ENCODE results near the gene TMEM175. TPM values are rescaled to one million over a fixed set of nuclear protein-coding genes. Genes with fewer than 3 reads are reported as not detected.

Gene TMEM175, protein sequence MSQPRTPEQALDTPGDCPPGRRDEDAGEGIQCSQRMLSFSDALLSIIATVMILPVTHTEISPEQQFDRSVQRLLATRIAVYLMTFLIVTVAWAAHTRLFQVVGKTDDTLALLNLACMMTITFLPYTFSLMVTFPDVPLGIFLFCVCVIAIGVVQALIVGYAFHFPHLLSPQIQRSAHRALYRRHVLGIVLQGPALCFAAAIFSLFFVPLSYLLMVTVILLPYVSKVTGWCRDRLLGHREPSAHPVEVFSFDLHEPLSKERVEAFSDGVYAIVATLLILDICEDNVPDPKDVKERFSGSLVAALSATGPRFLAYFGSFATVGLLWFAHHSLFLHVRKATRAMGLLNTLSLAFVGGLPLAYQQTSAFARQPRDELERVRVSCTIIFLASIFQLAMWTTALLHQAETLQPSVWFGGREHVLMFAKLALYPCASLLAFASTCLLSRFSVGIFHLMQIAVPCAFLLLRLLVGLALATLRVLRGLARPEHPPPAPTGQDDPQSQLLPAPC
- 15.1 and 28.1 TPM in 2 replicates for total RNA-seq (2014; rRNA removed; shearing (Covaris generic); ENCODE audit: low replicate concordance)

DNA sequence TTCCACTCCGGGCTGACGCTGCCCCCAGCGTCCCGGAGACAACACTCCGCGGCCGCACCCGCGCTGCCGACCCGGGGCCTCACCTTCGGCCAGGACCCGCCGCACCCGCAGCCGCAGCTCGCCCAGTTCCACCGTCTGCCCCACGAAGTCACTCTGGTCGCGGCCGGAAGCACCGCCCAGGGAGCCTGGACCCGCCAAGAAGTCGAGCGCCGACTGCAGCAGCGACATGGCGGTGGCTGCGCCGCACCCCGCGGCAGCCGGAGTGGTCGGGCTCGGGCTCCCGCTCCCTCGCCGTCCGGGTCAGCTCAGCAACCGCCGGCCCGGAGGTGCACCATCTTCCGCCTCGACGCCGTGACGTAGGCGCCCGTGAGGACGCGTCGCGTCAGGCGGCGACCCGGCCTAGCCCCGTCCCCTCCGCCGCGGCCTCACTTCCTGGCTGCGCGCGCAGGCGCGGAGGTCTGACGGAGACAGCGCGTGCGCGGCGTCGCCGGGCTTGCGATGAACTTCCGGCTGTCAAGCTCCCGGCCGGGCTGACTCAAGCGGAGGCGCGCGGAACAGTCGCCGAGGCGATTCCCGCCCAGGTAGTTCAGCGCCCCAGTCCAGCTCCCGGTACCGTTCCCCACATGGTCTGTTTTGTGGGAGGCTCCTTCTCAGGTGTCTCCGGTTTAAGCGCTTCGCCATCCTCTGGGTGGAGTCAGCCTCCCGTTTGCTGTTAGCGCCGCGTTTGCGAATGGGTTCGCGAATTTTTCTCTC, at the start of gene TMEM175, which contains the start of gene GAK:
Gene TMEM175, plus strand, starts transcription at position 501 of the 753 bp plus-strand sequence. CDS start 15,280 bp downstream, outside the sequence.
Gene GAK, minus strand, starts transcription at position 357 of the 753 bp plus-strand sequence. Its CDS starts 129 bp downstream, at position 228.
- Histone ChIP-seq H4K20me1 (ENCODE audit: insufficient read depth, low read depth, low read length) (peaks cover 32% of the 10 kb centered on the region), H3K9me2 (replicated peaks; ENCODE audit: insufficient read depth, low read length) (no peaks in the 10 kb centered on the region), H3K4me3 (ENCODE audit: low read length) (peak within 1 kb of the TSS; percentile 75), H3K9ac (ENCODE audit: low read length) (peak within 1 kb of the TSS; percentile 97), H3K4me1 (ENCODE audit: low read length) (peaks cover 49% of the 10 kb centered on the region), H3K36me3 (ENCODE audit: insufficient read depth, low read length) (no peaks in the 10 kb centered on the region), H2AFZ (ENCODE audit: low read length) (peak within 1 kb of the TSS; percentile 59; the same call in 1 of the 2 replicates), H3K27me3 (ENCODE audit: low read length) (no peaks in the 10 kb centered on the region), H3K79me2 (ENCODE audit: low read length) (peaks cover 45% of the 10 kb centered on the region), H3K9me3 (ENCODE audit: low read length) (no peaks in the 10 kb centered on the region), H3K27ac (ENCODE audit: low read length) (peak within 1 kb of the TSS; percentile 53; the same call in 1 of the 2 replicates), H3K4me2 (ENCODE audit: low read depth, low read length, poor library complexity, severe bottlenecking) (peak within 1 kb of the TSS; percentile 90)
- peak; percentile 98 for DNase-seq

DNA sequence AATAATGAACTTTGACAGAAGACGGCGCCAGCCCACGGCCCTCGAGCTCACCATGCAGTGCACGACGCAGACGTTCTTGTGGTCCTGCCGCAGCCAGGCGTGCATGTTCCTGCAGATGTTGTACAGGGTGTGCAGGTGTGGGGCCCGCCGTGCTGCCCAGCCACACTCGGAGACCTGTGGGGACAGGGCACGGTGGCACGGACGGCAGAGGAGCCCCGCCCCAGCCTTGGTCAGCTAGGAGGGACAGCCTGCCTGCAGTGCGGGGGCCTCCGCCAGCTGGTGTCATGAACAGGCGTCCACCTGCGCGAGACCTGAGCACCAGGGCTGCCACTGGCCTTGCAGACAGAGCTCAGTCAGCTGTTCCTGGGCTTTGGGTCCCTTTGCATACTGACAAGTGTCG, 49.6 kb upstream of the TMEM175 start:
- H3K27me3 ChIP-seq (ENCODE audit: low read length): no peaks in the 10 kb centered on the region
- H3K27ac ChIP-seq (ENCODE audit: low read length): no peak overlapping the region
- H3K9me2 ChIP-seq (replicated peaks; ENCODE audit: insufficient read depth, low read length): no peaks in the 10 kb centered on the region
- H3K36me3 ChIP-seq (ENCODE audit: insufficient read depth, low read length): no peaks in the 10 kb centered on the region
- H3K79me2 ChIP-seq (ENCODE audit: low read length): no peaks in the 10 kb centered on the region
- no peaks in the 10 kb centered on the region for H4K20me1 ChIP-seq (ENCODE audit: insufficient read depth, low read depth, low read length)
- H2AFZ ChIP-seq (ENCODE audit: low read length): no peak overlapping the region
- H3K9me3 ChIP-seq (ENCODE audit: low read length): no peaks in the 10 kb centered on the region
- no peak for DNase-seq
- no peaks in the 10 kb centered on the region for H3K4me1 ChIP-seq (ENCODE audit: low read length)
- H3K9ac ChIP-seq (ENCODE audit: low read length): no peak overlapping the region
- H3K4me2 ChIP-seq (ENCODE audit: low read depth, low read length, poor library complexity, severe bottlenecking): no peak overlapping the region
- no peak overlapping the region for H3K4me3 ChIP-seq (ENCODE audit: low read length)

DNA sequence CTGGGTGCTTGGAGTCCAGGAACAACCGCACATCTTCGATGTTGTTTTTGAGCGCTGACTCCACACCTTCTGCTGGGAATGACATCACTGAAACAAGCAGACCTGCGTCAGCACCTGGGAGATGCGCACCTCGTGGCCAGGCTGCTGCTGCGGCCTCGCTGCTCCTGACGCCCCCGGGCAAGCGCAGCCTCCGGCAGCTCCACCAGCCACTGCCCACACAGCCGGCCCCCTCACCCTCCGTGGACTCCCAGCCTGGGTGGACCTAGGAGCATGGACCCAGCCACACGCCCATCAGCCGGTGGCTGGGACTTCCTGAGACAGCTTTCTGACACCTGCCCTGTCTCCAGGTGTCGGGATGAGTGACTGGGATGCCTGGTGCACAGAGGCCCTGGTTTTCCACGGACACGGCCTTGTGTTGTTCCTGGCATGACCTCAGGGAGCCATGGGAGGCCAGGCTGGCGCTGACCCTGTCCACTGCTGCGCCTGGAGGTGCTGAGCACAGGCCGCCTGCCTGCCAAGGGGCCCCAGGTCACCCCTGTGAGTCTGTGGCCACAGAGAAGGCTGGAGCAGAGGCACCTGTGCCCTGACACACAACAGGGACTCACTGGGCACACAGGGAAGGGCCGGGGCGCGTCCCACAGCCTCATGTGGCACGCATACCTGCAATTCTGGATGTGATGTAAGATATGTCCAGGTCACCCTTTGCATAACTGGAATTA, 48.7 kb upstream of the TMEM175 start:
- H3K4me2 ChIP-seq (ENCODE audit: low read depth, low read length, poor library complexity, severe bottlenecking): no peak overlapping the region
- no peak overlapping the region for H3K9ac ChIP-seq (ENCODE audit: low read length)
- no peaks in the 10 kb centered on the region for H3K9me3 ChIP-seq (ENCODE audit: low read length)
- H3K79me2 ChIP-seq (ENCODE audit: low read length): no peaks in the 10 kb centered on the region
- H3K4me1 ChIP-seq (ENCODE audit: low read length): no peaks in the 10 kb centered on the region
- H3K27me3 ChIP-seq (ENCODE audit: low read length): no peaks in the 10 kb centered on the region
- H3K27ac ChIP-seq (ENCODE audit: low read length): no peak overlapping the region
- H3K36me3 ChIP-seq (ENCODE audit: insufficient read depth, low read length): no peaks in the 10 kb centered on the region
- H4K20me1 ChIP-seq (ENCODE audit: insufficient read depth, low read depth, low read length): no peaks in the 10 kb centered on the region
- no peak overlapping the region for H2AFZ ChIP-seq (ENCODE audit: low read length)
- H3K4me3 ChIP-seq (ENCODE audit: low read length): no peak overlapping the region
- no peaks in the 10 kb centered on the region for H3K9me2 ChIP-seq (replicated peaks; ENCODE audit: insufficient read depth, low read length)
- no peak for DNase-seq

DNA sequence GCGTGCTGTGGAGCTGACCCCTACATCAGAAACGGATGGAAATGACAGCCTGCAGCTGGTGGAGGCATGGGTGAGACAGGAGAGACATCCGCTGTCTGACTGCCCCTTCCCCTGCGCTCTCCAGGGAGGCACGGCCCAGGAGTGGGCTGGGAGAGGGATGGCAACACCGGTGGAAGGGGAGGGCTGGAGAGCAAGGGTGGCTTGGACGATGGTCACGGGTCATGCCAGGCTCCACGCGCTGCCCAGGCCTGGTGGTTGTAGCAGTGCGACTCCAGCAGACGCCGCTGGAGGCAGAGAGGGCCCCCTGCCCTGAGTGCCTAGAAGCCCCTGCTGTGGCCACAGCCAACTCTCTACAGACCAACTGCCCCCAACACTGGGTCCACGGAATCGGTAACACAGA, 48.0 kb upstream of the TMEM175 start:
- no peaks in the 10 kb centered on the region for H3K4me1 ChIP-seq (ENCODE audit: low read length)
- no peak overlapping the region for H3K27ac ChIP-seq (ENCODE audit: low read length)
- no peaks in the 10 kb centered on the region for H3K36me3 ChIP-seq (ENCODE audit: insufficient read depth, low read length)
- H3K79me2 ChIP-seq (ENCODE audit: low read length): no peaks in the 10 kb centered on the region
- H3K9me2 ChIP-seq (replicated peaks; ENCODE audit: insufficient read depth, low read length): no peaks in the 10 kb centered on the region
- no peak for DNase-seq
- no peaks in the 10 kb centered on the region for H4K20me1 ChIP-seq (ENCODE audit: insufficient read depth, low read depth, low read length)
- H3K9me3 ChIP-seq (ENCODE audit: low read length): no peaks in the 10 kb centered on the region
- H3K4me2 ChIP-seq (ENCODE audit: low read depth, low read length, poor library complexity, severe bottlenecking): no peak overlapping the region
- H3K9ac ChIP-seq (ENCODE audit: low read length): no peak overlapping the region
- H2AFZ ChIP-seq (ENCODE audit: low read length): no peak overlapping the region
- no peaks in the 10 kb centered on the region for H3K27me3 ChIP-seq (ENCODE audit: low read length)
- no peak overlapping the region for H3K4me3 ChIP-seq (ENCODE audit: low read length)

DNA sequence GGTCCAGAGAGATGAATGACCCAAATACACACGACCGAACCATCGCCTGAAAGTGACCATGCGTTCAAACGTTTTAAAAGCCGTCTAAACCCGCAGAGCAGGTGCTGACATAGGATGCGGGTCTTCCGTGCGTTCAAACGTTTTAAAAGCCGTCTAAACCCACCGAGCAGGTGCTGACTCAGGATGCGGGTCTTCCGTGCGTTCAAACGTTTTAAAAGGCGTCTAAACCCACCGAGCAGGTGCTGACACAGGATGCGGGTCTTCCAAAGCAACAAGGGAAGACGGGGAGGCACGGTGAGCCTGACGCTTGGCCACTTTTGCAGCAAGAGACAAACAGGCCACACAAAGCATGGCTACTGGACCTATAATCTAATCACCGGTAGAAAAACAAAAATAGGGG, 47.4 kb upstream of the TMEM175 start:
- no peaks in the 10 kb centered on the region for H3K79me2 ChIP-seq (ENCODE audit: low read length)
- H3K36me3 ChIP-seq (ENCODE audit: insufficient read depth, low read length): no peaks in the 10 kb centered on the region
- no peak overlapping the region for H3K9ac ChIP-seq (ENCODE audit: low read length)
- no peaks in the 10 kb centered on the region for H3K9me2 ChIP-seq (replicated peaks; ENCODE audit: insufficient read depth, low read length)
- H4K20me1 ChIP-seq (ENCODE audit: insufficient read depth, low read depth, low read length): no peaks in the 10 kb centered on the region
- no peaks in the 10 kb centered on the region for H3K27me3 ChIP-seq (ENCODE audit: low read length)
- H3K4me3 ChIP-seq (ENCODE audit: low read length): no peak overlapping the region
- no peak overlapping the region for H3K4me2 ChIP-seq (ENCODE audit: low read depth, low read length, poor library complexity, severe bottlenecking)
- H3K9me3 ChIP-seq (ENCODE audit: low read length): no peaks in the 10 kb centered on the region
- no peak for DNase-seq
- no peaks in the 10 kb centered on the region for H3K4me1 ChIP-seq (ENCODE audit: low read length)
- H3K27ac ChIP-seq (ENCODE audit: low read length): no peak overlapping the region
- H2AFZ ChIP-seq (ENCODE audit: low read length): no peak overlapping the region

DNA sequence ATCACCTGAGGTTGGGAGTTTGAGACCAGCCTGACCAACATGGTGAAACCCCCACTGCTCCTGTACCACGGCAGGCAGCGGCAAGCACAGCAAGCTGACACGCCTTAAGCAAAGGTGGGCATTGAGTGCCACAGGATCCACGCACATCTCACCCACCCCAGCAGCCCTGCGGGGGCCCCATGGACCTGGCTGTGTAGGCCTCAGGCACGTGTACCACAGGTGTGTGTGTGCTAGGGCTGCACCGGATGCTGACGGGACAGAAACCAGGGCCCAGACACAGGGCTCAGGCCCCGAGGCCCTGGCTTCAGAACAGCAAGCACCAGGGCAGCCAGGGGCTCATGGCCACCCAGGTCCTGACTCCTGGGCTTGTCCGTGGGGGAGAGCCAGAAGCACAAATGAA, 46.9 kb upstream of the TMEM175 start:
- Histone ChIP-seq H3K9ac (ENCODE audit: low read length) (no peak overlapping the region), H3K9me3 (ENCODE audit: low read length) (no peaks in the 10 kb centered on the region), H3K27ac (ENCODE audit: low read length) (no peak overlapping the region), H4K20me1 (ENCODE audit: insufficient read depth, low read depth, low read length) (no peaks in the 10 kb centered on the region), H3K79me2 (ENCODE audit: low read length) (no peaks in the 10 kb centered on the region), H3K4me1 (ENCODE audit: low read length) (no peaks in the 10 kb centered on the region), H3K27me3 (ENCODE audit: low read length) (no peaks in the 10 kb centered on the region), H3K4me2 (ENCODE audit: low read depth, low read length, poor library complexity, severe bottlenecking) (no peak overlapping the region), H3K9me2 (replicated peaks; ENCODE audit: insufficient read depth, low read length) (no peaks in the 10 kb centered on the region), H3K4me3 (ENCODE audit: low read length) (no peak overlapping the region), H3K36me3 (ENCODE audit: insufficient read depth, low read length) (no peaks in the 10 kb centered on the region), H2AFZ (ENCODE audit: low read length) (no peak overlapping the region)
- no peak for DNase-seq

DNA sequence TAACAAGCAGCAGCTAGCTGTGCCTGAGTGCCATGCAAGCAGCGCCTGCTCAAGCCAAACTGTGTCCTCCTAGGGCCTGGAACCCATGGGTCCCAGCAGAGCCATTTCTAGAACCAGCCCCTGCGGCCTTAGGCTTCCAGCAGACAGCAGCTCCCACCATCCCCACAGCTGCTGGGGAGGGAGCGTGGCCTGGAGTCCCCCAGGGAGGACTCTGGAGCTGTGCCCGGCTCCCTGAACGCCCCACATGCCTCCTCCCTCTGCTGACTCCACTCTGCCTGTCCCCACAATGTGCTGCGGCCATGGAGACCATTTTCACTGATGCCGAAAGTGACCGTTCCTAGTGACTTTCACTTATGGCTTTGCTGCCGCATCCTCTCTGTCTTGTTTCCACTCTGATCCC, 46.0 kb upstream of the TMEM175 start:
- Histone ChIP-seq H3K9me3 (ENCODE audit: low read length) (no peaks in the 10 kb centered on the region), H3K79me2 (ENCODE audit: low read length) (no peaks in the 10 kb centered on the region), H3K4me1 (ENCODE audit: low read length) (no peaks in the 10 kb centered on the region), H3K36me3 (ENCODE audit: insufficient read depth, low read length) (no peaks in the 10 kb centered on the region), H4K20me1 (ENCODE audit: insufficient read depth, low read depth, low read length) (no peaks in the 10 kb centered on the region), H3K4me2 (ENCODE audit: low read depth, low read length, poor library complexity, severe bottlenecking) (no peak overlapping the region), H3K27me3 (ENCODE audit: low read length) (no peaks in the 10 kb centered on the region), H2AFZ (ENCODE audit: low read length) (no peak overlapping the region), H3K27ac (ENCODE audit: low read length) (no peak overlapping the region), H3K9ac (ENCODE audit: low read length) (no peak overlapping the region), H3K4me3 (ENCODE audit: low read length) (no peak overlapping the region), H3K9me2 (replicated peaks; ENCODE audit: insufficient read depth, low read length) (no peaks in the 10 kb centered on the region)
- no peak for DNase-seq
